ENCODE data around the gene CTIF. TPM values are rescaled to one million over a fixed set of nuclear protein-coding genes. Genes with fewer than 3 reads are reported as not detected.

Gene CTIF
- total RNA-seq, 2 experiments from 2014 or later = 3.2 to 3.5 TPM

DNA sequence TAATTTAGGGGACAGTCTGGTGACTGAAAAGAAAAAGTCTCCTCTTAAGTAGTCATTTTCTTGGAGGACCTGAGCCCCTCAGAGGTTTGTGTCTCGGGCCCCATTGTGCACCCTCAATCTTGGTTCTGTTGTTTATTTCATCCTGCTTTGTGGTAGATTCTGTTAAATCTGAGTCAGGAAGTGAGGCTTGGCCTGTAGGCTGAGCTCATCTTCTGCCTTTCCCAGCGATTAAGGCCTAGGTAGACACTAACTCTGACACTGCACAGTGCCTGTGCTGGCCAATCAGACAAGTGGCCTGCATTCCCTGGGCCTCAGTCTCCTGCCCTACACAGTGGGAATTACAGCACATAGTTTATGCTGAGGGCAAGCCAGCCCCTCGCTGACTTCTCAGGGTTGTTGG is 80.2 kb downstream of the CTIF start:
- no peaks in the 10 kb centered on the region for H3K36me3 Mint-ChIP-seq (ENCODE audit: low read depth)
- no peaks in the 10 kb centered on the region for H3K4me1 Mint-ChIP-seq (ENCODE audit: low read depth)
- POLR2A ChIA-PET = no interaction called here
- H3K27ac Mint-ChIP-seq = no peak overlapping the region
- DNase-seq (no peak), ATAC-seq (no peak)
- no peaks in the 10 kb centered on the region for H3K27me3 Mint-ChIP-seq
- CTCF ChIA-PET = no interaction called here
- intact Hi-C loops (cut with micrococcal nuclease) = no loop called here
- H3K4me3 Mint-ChIP-seq = no peak overlapping the region
- H3K9me3 Mint-ChIP-seq = no peaks in the 10 kb centered on the region
- TF ChIP-seq, protein P1, sequence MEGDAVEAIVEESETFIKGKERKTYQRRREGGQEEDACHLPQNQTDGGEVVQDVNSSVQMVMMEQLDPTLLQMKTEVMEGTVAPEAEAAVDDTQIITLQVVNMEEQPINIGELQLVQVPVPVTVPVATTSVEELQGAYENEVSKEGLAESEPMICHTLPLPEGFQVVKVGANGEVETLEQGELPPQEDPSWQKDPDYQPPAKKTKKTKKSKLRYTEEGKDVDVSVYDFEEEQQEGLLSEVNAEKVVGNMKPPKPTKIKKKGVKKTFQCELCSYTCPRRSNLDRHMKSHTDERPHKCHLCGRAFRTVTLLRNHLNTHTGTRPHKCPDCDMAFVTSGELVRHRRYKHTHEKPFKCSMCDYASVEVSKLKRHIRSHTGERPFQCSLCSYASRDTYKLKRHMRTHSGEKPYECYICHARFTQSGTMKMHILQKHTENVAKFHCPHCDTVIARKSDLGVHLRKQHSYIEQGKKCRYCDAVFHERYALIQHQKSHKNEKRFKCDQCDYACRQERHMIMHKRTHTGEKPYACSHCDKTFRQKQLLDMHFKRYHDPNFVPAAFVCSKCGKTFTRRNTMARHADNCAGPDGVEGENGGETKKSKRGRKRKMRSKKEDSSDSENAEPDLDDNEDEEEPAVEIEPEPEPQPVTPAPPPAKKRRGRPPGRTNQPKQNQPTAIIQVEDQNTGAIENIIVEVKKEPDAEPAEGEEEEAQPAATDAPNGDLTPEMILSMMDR (IDR thresholded peaks at IDR 0.05) = no peak

DNA sequence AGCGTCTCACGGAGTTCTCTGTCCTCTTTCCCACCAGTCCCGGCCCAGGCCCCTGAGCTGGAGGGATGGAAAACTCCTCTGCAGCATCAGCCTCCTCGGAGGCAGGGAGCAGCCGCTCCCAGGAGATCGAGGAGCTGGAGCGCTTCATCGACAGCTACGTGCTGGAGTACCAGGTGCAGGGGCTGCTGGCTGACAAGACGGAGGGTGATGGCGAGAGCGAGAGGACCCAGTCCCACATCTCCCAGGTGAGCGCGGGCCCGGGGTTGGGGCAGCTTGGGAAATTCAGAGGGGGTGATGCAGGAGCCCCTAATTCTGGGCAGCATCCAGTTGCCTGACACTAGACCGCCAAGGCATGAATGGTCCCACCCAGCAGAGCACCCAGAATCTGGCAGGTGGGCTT is 80.7 kb downstream of the CTIF start:
- no peak overlapping the region for H3K4me3 Mint-ChIP-seq
- DNase-seq (no peak), ATAC-seq (no peak)
- CTCF ChIA-PET = no interaction called here
- H3K36me3 Mint-ChIP-seq (ENCODE audit: low read depth) = no peaks in the 10 kb centered on the region
- H3K27me3 Mint-ChIP-seq = no peaks in the 10 kb centered on the region
- TF ChIP-seq, protein P1 (IDR thresholded peaks at IDR 0.05) = no peak
- no peaks in the 10 kb centered on the region for H3K4me1 Mint-ChIP-seq (ENCODE audit: low read depth)
- POLR2A ChIA-PET = no interaction called here
- H3K9me3 Mint-ChIP-seq = no peaks in the 10 kb centered on the region
- no peak overlapping the region for H3K27ac Mint-ChIP-seq
- intact Hi-C loops (cut with micrococcal nuclease) = no loop called here

- no peak overlapping the region for H3K4me3 Mint-ChIP-seq
- DNase-seq (no peak), ATAC-seq (no peak)
- H3K27ac Mint-ChIP-seq = no peak overlapping the region
- intact Hi-C loops (cut with micrococcal nuclease) = no loop called here
- no peaks in the 10 kb centered on the region for H3K27me3 Mint-ChIP-seq
- no peaks in the 10 kb centered on the region for H3K9me3 Mint-ChIP-seq
- TF ChIP-seq, protein P1 (IDR thresholded peaks at IDR 0.05) = no peak
- H3K36me3 Mint-ChIP-seq (ENCODE audit: low read depth) = no peaks in the 10 kb centered on the region
- CTCF ChIA-PET = no interaction called here
- POLR2A ChIA-PET = no interaction called here
- no peaks in the 10 kb centered on the region for H3K4me1 Mint-ChIP-seq (ENCODE audit: low read depth)
These were observed 81.2 kb downstream of the CTIF start for GRCh38 chr18:48620071-48620470.

DNA sequence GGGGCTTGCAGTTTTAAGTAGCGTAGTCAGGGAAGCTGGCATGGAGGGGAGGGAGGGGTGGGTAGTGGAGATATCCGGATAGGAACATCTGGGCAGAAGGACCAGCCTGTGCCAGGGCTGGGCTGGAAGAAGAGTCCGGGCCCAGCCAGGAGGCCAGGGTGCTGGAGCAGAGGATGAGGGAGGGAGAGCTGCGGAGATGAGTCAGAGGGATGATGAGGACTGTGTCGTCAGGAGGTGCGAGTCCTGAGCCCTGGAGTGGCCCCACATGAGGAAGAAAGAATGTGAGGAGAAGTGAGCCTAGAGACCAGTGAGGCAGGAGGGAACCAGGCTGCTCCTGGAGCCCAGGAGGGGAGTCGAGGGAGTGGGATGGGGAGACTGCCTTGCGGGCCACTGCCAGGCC is 82.4 kb downstream of the CTIF start:
- H3K9me3 Mint-ChIP-seq = no peaks in the 10 kb centered on the region
- H3K27ac Mint-ChIP-seq = no peak overlapping the region
- no peaks in the 10 kb centered on the region for H3K27me3 Mint-ChIP-seq
- ATAC-seq (no peak), DNase-seq (no peak)
- H3K36me3 Mint-ChIP-seq (ENCODE audit: low read depth) = no peaks in the 10 kb centered on the region
- intact Hi-C loops (cut with micrococcal nuclease) = no loop called here
- TF ChIP-seq, protein P1 (IDR thresholded peaks at IDR 0.05) = no peak
- ChIA-PET POLR2A (no interaction called here), CTCF (interaction anchor here (1.0 kb wide), 1 partner anchor 19 kb away, joined by 3 read pairs; no protein-coding TSS in a partner anchor)
- no peaks in the 10 kb centered on the region for H3K4me1 Mint-ChIP-seq (ENCODE audit: low read depth)
- no peak overlapping the region for H3K4me3 Mint-ChIP-seq

DNA sequence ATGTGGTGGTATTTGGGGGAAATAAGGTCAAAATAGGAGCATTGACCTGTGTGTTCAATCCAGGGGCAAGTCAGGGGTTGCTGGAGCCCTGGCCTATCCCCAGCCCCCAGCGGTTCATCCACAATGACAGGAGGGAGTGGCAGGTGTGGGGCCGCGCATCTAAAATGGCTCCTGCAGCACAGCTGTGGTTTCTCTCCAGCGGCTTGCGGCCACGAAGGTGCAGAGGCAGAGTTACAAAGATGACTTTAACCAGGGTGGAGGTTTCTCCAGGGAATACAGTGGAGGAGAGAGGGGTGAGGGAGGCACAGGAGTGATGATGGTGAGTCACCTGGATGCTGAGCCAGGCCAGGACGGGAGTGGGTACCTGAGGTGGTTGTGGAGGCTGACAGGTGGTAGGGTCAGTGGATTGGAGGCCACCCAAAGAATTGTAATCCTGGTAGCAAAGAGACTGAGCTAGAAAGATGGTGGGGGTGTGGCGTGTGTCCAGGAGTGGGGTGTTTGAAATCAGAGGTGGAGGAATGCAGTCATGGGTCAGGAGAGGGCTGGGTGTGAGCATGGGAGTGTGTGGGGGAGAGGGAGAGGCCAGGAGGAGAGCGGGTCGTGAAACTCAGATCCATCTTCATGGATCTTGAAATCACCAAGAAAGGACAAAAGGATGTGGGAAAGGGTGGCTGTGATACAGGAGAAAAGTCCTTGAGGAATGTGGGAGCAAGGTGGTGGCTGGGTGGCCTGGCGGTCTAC is 83.2 kb downstream of the CTIF start:
- no peak for DNase-seq
- Mint-ChIP-seq H3K27me3 (no peaks in the 10 kb centered on the region), H3K9me3 (no peaks in the 10 kb centered on the region), H3K4me1 (ENCODE audit: low read depth) (no peaks in the 10 kb centered on the region), H3K36me3 (ENCODE audit: low read depth) (no peaks in the 10 kb centered on the region), H3K27ac (no peak overlapping the region), H3K4me3 (no peak overlapping the region)
- ChIA-PET CTCF (no interaction called here), POLR2A (no interaction called here)
- TF ChIP-seq, protein P1 (IDR thresholded peaks at IDR 0.05) = no peak
- ATAC-seq = no peak
- intact Hi-C loops (cut with micrococcal nuclease) = no loop called here
